GM19452 (cell line): ENCODE measurements around the gene C17orf107.

Source experiments
- ATAC-seq: cut with Tn5 transposase; IDR thresholded peaks from one replicate; pipeline ENCODE4 v1.9.1; 2021; ENCODE audit not compliant: unreplicated experiment

C17orf107 gene

DNA sequence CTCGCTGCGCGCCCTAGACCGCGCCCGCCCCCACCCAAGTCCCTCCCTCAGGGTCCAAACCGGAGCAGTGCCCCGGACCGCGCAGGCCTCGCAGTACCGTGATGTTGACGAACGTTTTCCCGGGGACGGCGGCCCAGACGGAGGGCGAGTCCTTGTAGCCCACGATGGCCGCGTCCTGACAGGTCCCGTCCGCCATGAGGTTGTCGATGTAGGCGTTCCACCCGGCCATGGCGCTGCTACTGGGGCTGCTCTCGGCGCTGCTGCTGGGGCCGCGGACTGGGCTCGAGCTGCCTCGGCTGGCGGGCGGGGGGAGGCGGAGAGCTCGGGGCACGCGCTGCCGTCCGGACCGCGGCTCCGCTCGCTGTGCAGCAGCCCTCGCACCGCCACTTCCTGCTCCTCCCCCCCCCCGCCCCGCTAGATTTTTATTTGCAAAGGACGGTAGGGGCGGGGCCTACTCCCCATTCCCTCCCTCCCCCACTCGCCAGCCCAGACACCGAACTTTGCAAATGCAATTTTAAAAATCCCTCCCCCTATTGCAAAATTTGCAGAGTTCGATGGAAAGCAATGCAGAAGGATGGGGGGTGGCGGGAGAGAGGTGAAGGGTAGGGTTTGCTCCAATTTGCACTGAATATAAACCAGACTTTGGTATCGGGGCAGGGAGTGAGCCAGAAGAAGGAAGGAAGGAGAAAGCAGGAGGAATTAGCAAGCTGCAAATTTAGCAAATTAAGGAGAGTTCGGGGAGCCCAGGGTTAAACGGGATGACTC, 49.0 kb downstream of the C17orf107 start, which contains the start of gene PFN1:
Gene PFN1, minus strand, starts transcription at position 365 of the 765 bp plus-strand sequence. Its CDS starts 136 bp downstream, at position 229.
- ATAC-seq = no peak

DNA sequence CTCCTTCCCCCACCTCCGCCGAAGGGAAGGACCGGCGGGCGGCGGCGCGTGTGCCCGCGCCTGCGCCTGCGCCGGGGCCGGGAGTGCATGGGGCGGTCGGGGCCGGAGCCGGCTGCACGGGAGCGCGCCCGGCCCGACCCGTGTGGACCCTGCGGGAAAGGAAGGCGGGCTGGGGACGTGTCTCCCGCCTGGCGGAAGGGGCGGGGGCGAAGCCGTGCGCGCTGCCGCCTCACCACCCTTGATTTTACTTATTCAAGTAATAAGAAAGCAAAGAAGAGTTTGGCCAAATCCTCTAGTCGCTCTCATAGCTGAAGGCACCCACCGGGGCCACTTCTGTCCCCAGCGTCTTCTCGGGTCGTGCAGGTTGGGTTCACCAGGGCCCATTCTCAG, 49.6 kb downstream of the C17orf107 start:
- ATAC-seq = no peak

DNA sequence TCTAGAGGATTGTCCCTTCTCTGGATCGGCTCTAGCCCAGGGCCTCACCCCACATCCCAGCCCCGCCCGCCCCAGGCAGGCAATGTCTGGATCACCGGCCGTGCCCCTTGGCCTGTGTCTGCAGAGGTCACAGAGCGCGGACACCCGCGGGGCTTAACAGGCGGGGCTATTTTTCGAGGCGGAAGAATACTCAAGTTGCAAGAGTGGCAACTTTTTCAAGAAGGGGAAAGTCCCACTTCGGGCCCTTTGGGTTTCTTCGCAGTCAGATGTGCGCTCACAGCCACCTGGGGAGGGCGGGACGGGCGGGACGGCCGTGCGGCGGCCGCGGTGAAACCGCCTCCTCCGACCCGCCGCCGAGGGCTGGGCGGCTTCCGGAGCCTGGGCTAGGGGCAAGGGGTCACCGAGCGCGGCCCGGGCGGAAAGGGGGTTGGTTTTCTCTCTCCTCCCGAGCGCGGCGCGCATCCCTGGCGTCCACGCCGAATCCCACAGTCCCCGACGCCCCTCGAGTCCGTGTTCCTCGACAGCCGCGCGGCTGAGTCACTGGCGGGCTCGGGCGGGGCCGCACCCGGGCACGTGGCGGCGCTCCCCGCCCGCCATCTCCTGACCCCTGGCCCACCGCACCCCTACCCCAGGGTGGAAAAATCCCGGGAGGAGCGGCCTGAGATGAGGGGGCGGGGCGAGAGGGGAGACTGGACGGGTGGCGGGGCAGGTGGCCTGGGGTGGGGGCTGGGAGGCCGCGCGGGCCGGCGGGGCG, 50.2 kb downstream of the C17orf107 start:
- ATAC-seq = no peak

DNA sequence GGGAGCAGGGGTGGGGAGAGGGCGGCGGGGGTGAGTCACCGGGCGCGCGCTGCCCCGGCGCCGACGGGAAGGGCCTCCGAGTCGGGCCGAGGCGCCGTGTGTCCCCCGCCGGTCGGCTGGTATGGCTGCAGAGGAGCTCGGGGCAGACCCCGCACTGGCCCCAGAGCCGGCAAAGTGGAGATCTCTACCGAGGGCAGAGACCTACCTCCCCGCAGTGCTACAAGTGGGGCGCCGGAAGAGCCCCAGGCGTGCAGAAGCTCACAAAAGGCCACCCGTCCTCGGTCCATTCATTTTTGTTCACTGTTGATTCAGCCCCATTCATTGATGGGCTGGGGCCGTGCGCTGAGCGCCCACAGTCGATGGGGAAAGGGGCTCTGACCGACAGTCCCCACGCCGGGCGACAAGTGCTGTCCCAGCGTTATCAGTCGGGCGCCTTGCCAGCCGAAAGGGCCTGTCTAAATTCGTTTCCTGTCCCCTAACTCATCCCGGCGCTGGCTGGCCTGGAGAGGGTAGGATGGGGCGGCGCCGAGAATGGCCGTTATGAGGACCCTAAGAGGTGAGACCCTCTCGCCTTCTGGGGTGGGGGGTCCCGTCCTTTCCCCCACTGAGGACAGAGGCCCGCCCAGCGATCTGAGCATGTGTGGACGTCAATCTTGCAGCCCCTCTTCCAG, 50.9 kb downstream of the C17orf107 start:
- no peak for ATAC-seq

DNA sequence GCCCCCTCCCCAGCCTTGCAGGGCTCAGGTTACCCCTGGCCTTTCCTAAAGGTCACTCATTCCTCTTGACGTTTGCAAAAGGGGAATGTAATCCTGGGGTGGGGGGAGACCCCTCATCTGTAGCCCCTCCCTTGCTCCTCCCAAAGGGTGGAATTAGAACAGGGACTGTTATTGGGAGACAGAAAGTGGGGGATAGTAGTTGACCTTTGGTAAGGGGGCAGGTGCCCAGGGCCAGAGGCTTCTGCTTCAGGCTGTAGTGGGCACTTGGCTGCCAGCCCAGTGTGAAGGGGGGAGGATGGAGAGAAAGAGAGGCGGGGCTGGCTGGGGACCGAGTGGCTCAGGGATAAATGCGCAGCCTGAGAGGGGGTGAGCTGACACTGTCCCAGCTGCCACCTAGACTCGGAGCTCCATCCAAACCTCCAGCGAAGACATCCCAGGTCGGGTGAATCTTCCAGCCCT, 51.4 kb downstream of the C17orf107 start, which contains the start of gene ENO3:
Gene ENO3, plus strand, starts transcription at position 374 of the 459 bp plus-strand sequence. CDS start 711 bp downstream, outside the sequence.
- no peak for ATAC-seq

DNA sequence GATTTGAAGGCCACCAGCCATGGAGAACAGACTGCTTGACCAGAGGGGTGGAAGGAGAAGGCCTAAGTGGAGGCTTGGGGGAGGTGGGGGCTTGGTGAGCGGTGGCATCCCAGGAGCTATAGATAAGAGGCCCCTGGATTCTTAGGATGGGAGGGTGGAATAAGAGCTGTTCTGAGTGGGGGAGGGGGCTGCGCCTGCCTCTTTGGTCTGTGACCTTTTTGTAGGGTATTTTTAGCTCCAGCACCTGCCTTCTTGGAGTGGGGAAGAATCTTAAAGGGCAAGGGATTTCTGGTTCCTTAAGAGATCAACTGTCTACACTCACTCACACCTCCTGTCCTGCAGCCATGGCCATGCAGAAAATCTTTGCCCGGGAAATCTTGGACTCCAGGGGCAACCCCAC, 52.1 kb downstream of the C17orf107 start:
- ATAC-seq = no peak
